Esophagus squamous epithelium (tissue), 5 donors: ENCODE results near the gene PTPRN2. TPM values are rescaled to one million over a fixed set of nuclear protein-coding genes. Genes with fewer than 3 reads are reported as not detected.

Experiments
- DNase-seq: peaks from one replicate; lab custom pipeline; 2025; lab: John Stamatoyannopoulos, UW
- H3K27ac ChIP-seq, 4 donors: fragments of 200-600 bp; sonication (generic); one replicate each; pipeline ENCODE4 v1.5.1; 2016 to 2019; ENCODE audit warnings: mild to moderate bottlenecking in 1 of 4
- H3K27me3 ChIP-seq, 4 donors: fragments of 200-600 bp; sonication (generic); 1 replicate in 3 of 4; 2 replicates in 1 of 4; pipeline versions ENCODE4 v1.5.1 to v1.6.0; 2017 to 2021; ENCODE audit warnings: antibody characterized with exemption in 1 of 4
- H3K36me3 ChIP-seq, 3 donors: fragments of 200-600 bp; sonication (generic); one replicate each; pipeline ENCODE4 v1.5.1; 2016 to 2019
- H3K4me1 ChIP-seq, 3 donors: fragments of 200-600 bp; sonication (generic); one replicate each; pipeline ENCODE4 v1.5.1; 2017 to 2019
- H3K4me3 ChIP-seq, 4 donors: fragments of 200-600 bp; sonication (generic); 1 replicate in 3 of 4; 2 replicates in 1 of 4; pipeline ENCODE4 v1.5.1; 2016 to 2019; ENCODE audit warnings: mild to moderate bottlenecking in 2 of 4, moderate library complexity in 1 of 4
- H3K9me3 ChIP-seq, 3 donors: fragments of 200-600 bp; sonication (generic); one replicate each; pipeline ENCODE4 v1.5.1; 2016 to 2019
- CTCF ChIP-seq, 6 experiments: fragments of 450-650 bp in 4 of 6; fragments of 200-600 bp in 2 of 6; sonication (generic) in 2 of 6; IDR thresholded peaks; one replicate each; pipeline ENCODE4 v1.5.1; 2016 to 2019; ENCODE audit warnings: antibody characterized with exemption in 6 of 6, mild to moderate bottlenecking in 4 of 6, moderate library complexity in 4 of 6
- POLR2A ChIP-seq, 4 donors: fragments of 450-650 bp; IDR thresholded peaks; one replicate each; pipeline ENCODE4 v1.6.1; 2017; ENCODE audit warnings: antibody characterized with exemption in 4 of 4, mild to moderate bottlenecking in 4 of 4, moderate library complexity in 3 of 4
- whole genome bisulfite sequencing, 2 donors: methylation state at CpG; one replicate each; pipeline ENCODE4 v1.1.5; 2018; 5-methylcytosine and 5-hydroxymethylcytosine counted together
- intact Hi-C: fragments of 100-400 bp; cut with DNase I; formaldehyde crosslinking; loops from one replicate; pipeline ENCODE4 v1.15.0; 2022
- total RNA-seq, 4 donors: library from RNA; depleted of rRNA; stranded (reverse); fragments of >200 nt; gene quantifications; one replicate each; pipeline ENCODE4 v1.1.0, GENCODE V29; 2016
- donor health status: DM: yes; HTN: yes; CAD: no.

PTPRN2 gene
- total RNA-seq, 4 donors from 2014 or later, result 0.38 to 2.7 (median 1.0) TPM

- H3K27me3 ChIP-seq, result no peaks in the 10 kb centered on the region
- H3K9me3 ChIP-seq, result no peaks in the 10 kb centered on the region
- 80 to 83% methylated on average over 20 to 22 of the region's 22 CpGs for WGBS, 2 donors
- TF ChIP-seq CTCF (IDR thresholded peaks at IDR 0.05) (no peak), POLR2A (IDR thresholded peaks at IDR 0.05) (no peak)
- no peak overlapping the region for H3K27ac ChIP-seq
- H3K4me1 ChIP-seq, result no peaks in the 10 kb centered on the region
- no peak for DNase-seq
- no peaks in the 10 kb centered on the region for H3K36me3 ChIP-seq
- H3K4me3 ChIP-seq, result no peak overlapping the region
- intact Hi-C loops, result no loop called here
These were observed 15.5 kb upstream of the PTPRN2 start for GRCh38 chr7:158602905-158603772.

GRCh38 chr7:158602041-158602440 is 14.4 kb upstream of the PTPRN2 start:
- H3K36me3 ChIP-seq, result no peaks in the 10 kb centered on the region
- WGBS, 2 donors, result 92 to 100% methylated on average over 1 to 5 of the region's 7 CpGs
- intact Hi-C loops, result no loop called here
- no peak overlapping the region for H3K27ac ChIP-seq
- no peaks in the 10 kb centered on the region for H3K9me3 ChIP-seq
- no peaks in the 10 kb centered on the region for H3K4me1 ChIP-seq
- TF ChIP-seq CTCF (IDR thresholded peaks at IDR 0.05) (no peak), POLR2A (IDR thresholded peaks at IDR 0.05) (no peak)
- DNase-seq, result no peak
- no peak overlapping the region for H3K4me3 ChIP-seq
- H3K27me3 ChIP-seq, result no peaks in the 10 kb centered on the region

- Histone ChIP-seq H3K4me1 (no peaks in the 10 kb centered on the region), H3K9me3 (no peaks in the 10 kb centered on the region), H3K27ac (no peak overlapping the region), H3K27me3 (no peaks in the 10 kb centered on the region), H3K36me3 (no peaks in the 10 kb centered on the region), H3K4me3 (no peak overlapping the region)
- WGBS, 2 donors, result 39% methylated on average over 1 of the region's 1 CpG
- DNase-seq, result no peak
- intact Hi-C loops, result no loop called here
- TF ChIP-seq CTCF (IDR thresholded peaks at IDR 0.05), result no peak
- no peak for TF ChIP-seq POLR2A (IDR thresholded peaks at IDR 0.05)
These were observed 13.5 kb upstream of the PTPRN2 start for GRCh38 chr7:158601090-158601489.

- WGBS, 2 donors, result 93% methylated on average over 4 of the region's 4 CpGs; no CpG with 5 or more reads in 1 of the 2 donors
- TF ChIP-seq POLR2A (IDR thresholded peaks at IDR 0.05) (no peak), CTCF (IDR thresholded peaks at IDR 0.05) (no peak)
- intact Hi-C loops, result loop anchor here (10.0 kb wide), 1 partner anchor 62 kb away; no protein-coding TSS in a partner anchor
These were observed 9.1 kb upstream of the PTPRN2 start for GRCh38 chr7:158596745-158597144.

GRCh38 chr7:158596309-158596708 is 8.7 kb upstream of the PTPRN2 start:
- Histone ChIP-seq H3K4me3 (no peak overlapping the region), H3K27me3 (no peaks in the 10 kb centered on the region), H3K9me3 (peaks cover 0 to 5% (median 0%) of the 10 kb centered on the region in 3 donors), H3K27ac (no peak overlapping the region), H3K4me1 (no peaks in the 10 kb centered on the region), H3K36me3 (no peaks in the 10 kb centered on the region)
- TF ChIP-seq POLR2A (IDR thresholded peaks at IDR 0.05) (no peak), CTCF (IDR thresholded peaks at IDR 0.05) (no peak)
- intact Hi-C loops, result loop anchor here (10.0 kb wide), 1 partner anchor 62 kb away; no protein-coding TSS in a partner anchor
- no peak for DNase-seq
- 98 to 100% methylated on average over 2 to 4 of the region's 4 CpGs for WGBS, 2 donors

More at GRCh38 chr7:158596745-158597144, 9.1 kb upstream of the PTPRN2 start:
- H3K36me3 ChIP-seq, result no peaks in the 10 kb centered on the region
- H3K27me3 ChIP-seq, result no peaks in the 10 kb centered on the region
- H3K9me3 ChIP-seq, result peaks cover 0 to 5% (median 0%) of the 10 kb centered on the region in 3 donors
- no peaks in the 10 kb centered on the region for H3K4me1 ChIP-seq
- no peak overlapping the region for H3K4me3 ChIP-seq
- no peak for DNase-seq
- H3K27ac ChIP-seq, result no peak overlapping the region
